ENCODE data around the gene CCNF. TPM values are rescaled to one million over a fixed set of nuclear protein-coding genes. Genes with fewer than 3 reads are reported as not detected.

Gene CCNF
- total and polyA plus RNA-seq, 2 of the 8 experiments (the other 6 are each of a cell fraction or from before 2014, with no cell fraction given) = 15.4 to 54.3 TPM

GRCh38 chr16:2490190-2491105 is 61.2 kb downstream of the CCNF start:
- DNase-seq (ENCODE audit: low read depth in 1 of 2, low spot score in 2 of 2) = no peak
- no peak overlapping the region for H4K91ac ChIP-seq (replicated peaks; ENCODE audit: insufficient read length, low read length)
- no peak overlapping the region for H3K18ac ChIP-seq (ENCODE audit: extremely low read depth, low read length)
- H2BK12ac ChIP-seq (ENCODE audit: low read depth, low read length) = no peak overlapping the region
- H3K4me1 ChIP-seq (replicated peaks in 1 of 4; ENCODE audit: control insufficient read depth in 3 of 4, insufficient read depth in 4 of 4, low read length in 3 of 4) = peaks cover 0 to 3% (median 0%) of the 10 kb centered on the region in 4 experiments; a peak in 1 of 7 replicates
- no peak overlapping the region for H4K8ac ChIP-seq (ENCODE audit: extremely low read depth, insufficient read depth, low read length)
- H2AK5ac ChIP-seq (ENCODE audit: low read depth, low read length) = no peak overlapping the region
- POLR2A ChIA-PET (ENCODE audit: partially characterized antibody) = interaction anchor here (1.0 to 1.6 kb wide), 3 partner anchors 13 to 113 kb away, joined by 3 read pairs; partner anchors contain the start of gene TEDC2
- no peak overlapping the region for H4K5ac ChIP-seq (ENCODE audit: insufficient read length, low read depth, low read length)
- no peak overlapping the region for H3K9ac ChIP-seq (replicated peaks in 1 of 4; ENCODE audit: extremely low read depth in 1 of 4, low read depth in 3 of 4, low read length in 3 of 4)
- H3K4me2 ChIP-seq (ENCODE audit: insufficient read depth in 1 of 2, low read depth in 2 of 2, low read length in 2 of 2) = no peak overlapping the region
- H2AFZ ChIP-seq (ENCODE audit: low read length) = no peak overlapping the region
- H3K36me3 ChIP-seq (ENCODE audit: control insufficient read depth in 2 of 4, insufficient read depth in 4 of 4, low read length in 3 of 4) = no peaks in the 10 kb centered on the region
- H3K79me1 ChIP-seq (ENCODE audit: low read depth, low read length) = peaks cover 2% of the 10 kb centered on the region; the same call in 1 of the 2 replicates
- no peak overlapping the region for H3K27ac ChIP-seq (ENCODE audit: low read depth, low read length)
- H4K20me1 ChIP-seq (replicated peaks in 1 of 2; ENCODE audit: control insufficient read depth in 1 of 2, insufficient read depth in 2 of 2, low read length in 2 of 2) = peaks cover 0 to 17% of the 10 kb centered on the region in 2 experiments
- no peaks in the 10 kb centered on the region for H3K9me3 ChIP-seq (ENCODE audit: insufficient read depth in 2 of 2, low read depth in 1 of 2, low read length in 1 of 2)
- 92% methylated on average over 21 of the region's 23 CpGs; no CpG with 5 or more reads in 1 of the 2 experiments for WGBS, 2 experiments (ENCODE audit: extremely low coverage in 1 of 2, insufficient coverage in 1 of 2, insufficient read length in 1 of 2, insufficient replicate concordance in 2 of 2, low coverage in 1 of 2, low lambda C conversion rate in 2 of 2, missing lambda C conversion rate in 1 of 2)
- no peak overlapping the region for H3K4ac ChIP-seq (replicated peaks; ENCODE audit: insufficient read length, low read depth, low read length)
- no peak overlapping the region for H3K4me3 ChIP-seq (ENCODE audit: extremely low read depth in 1 of 4, insufficient read depth in 2 of 4, low read depth in 3 of 4, low read length in 4 of 4)
- H2BK20ac ChIP-seq (ENCODE audit: low read length) = no peak overlapping the region
- no peak overlapping the region for H3K23ac ChIP-seq (ENCODE audit: insufficient read length)
- H3K79me2 ChIP-seq (ENCODE audit: control insufficient read depth in 1 of 2, insufficient read depth in 2 of 2, low read length in 2 of 2) = 0 out of 4 replicates have a peak, but pooled peaks cover 0 to 2% of the 10 kb centered on the region in 2 experiments
- no peaks in the 10 kb centered on the region for H3K27me3 ChIP-seq (replicated peaks in 1 of 4; ENCODE audit: control insufficient read depth in 3 of 4, extremely low read depth in 1 of 4, insufficient read depth in 3 of 4, low read length in 3 of 4)
- H2BK120ac ChIP-seq (replicated peaks; ENCODE audit: low read depth, low read length) = no peak overlapping the region
- H3K56ac ChIP-seq (replicated peaks; ENCODE audit: insufficient read length, low read depth, low read length) = no peak overlapping the region
- H2BK15ac ChIP-seq (ENCODE audit: low read length) = no peak overlapping the region
- H2BK5ac ChIP-seq (ENCODE audit: low read depth, low read length) = peak overlapping the region; percentile 9; the same call in 1 of the 2 replicates
- CTCF ChIA-PET (ENCODE audit: partially characterized antibody) = interaction anchor here (0.7 to 1.5 kb wide), 4 partner anchors 8 to 220 kb away, joined by 3 to 5 read pairs (median 4); no protein-coding TSS in a partner anchor
- no peak for FAIRE-seq
- H3K23me2 ChIP-seq (ENCODE audit: low read depth, low read length) = no peaks in the 10 kb centered on the region
- no peak overlapping the region for H3K14ac ChIP-seq (ENCODE audit: insufficient read length)
- no peak for TF ChIP-seq CTBP2 (IDR thresholded peaks at IDR 0.05; ENCODE audit: borderline replicate concordance, insufficient read depth, insufficient read length, low read length)
